ENCODE results near the gene SGTA. TPM values are rescaled to one million over a fixed set of nuclear protein-coding genes. Genes with fewer than 3 reads are reported as not detected.
A peak's percentile ranks its signal among the peaks of the same experiment; 100 is the strongest.

The SGTA gene
- total and polyA plus RNA-seq, 2 of the 13 experiments (the other 11 are each of a cell fraction or from before 2014, with no cell fraction given) = 43.9 to 47.4 TPM

GRCh38 chr19:2727640-2727944 lies 55.5 kb downstream of the SGTA start (continued):
- TF ChIP-seq WIZ (CRISPR knock-in tag; IDR thresholded peaks at IDR 0.05) (no peak), ZNF383 (CRISPR knock-in tag; IDR thresholded peaks at IDR 0.05; ENCODE audit: borderline replicate concordance) (no peak), NFKB2 (CRISPR knock-in tag; IDR thresholded peaks at IDR 0.05; ENCODE audit: borderline replicate concordance) (no peak)

GRCh38 chr19:2726904-2727639 lies 56.0 kb downstream of the SGTA start:
- no peak for DNase-seq (ENCODE audit: low spot score)
- ChIA-PET CTCF (ENCODE audit: low intra/inter-chr PET ratio, low total read pairs) (no interaction called here), POLR2A (interaction anchor here (1.2 kb wide), 1 partner anchor 15 kb away, joined by 3 read pairs; no protein-coding TSS in a partner anchor)
- peak; percentile 25 for ATAC-seq
- intact Hi-C loops (cut with micrococcal nuclease; ENCODE audit: unreplicated experiment) (no loop called here), in situ Hi-C loops (cut with HindIII; ENCODE audit: extremely low pct_ligation_motif_present, low pct_unique_long_range_greater_than_20kb) (no loop called here)
- H3K4me3 ChIP-seq (replicated peaks in 1 of 3; ENCODE audit: insufficient read depth in 1 of 3, low read depth in 2 of 3, low read length in 3 of 3) = peak overlapping the region in 1 of 3 experiments; percentile 33; a peak in 3 of 6 replicates
- H3K36me3 ChIP-seq (replicated peaks in 1 of 2; ENCODE audit: control insufficient read depth in 1 of 2, insufficient read depth in 2 of 2, low read length in 2 of 2) = 0 out of 5 replicates have a peak, but pooled peaks cover 0 to 2% of the 10 kb centered on the region in 2 experiments
- FAIRE-seq = no peak
- H2AFZ ChIP-seq (ENCODE audit: low read length) = no peak overlapping the region
- H3K79me2 ChIP-seq (ENCODE audit: insufficient read depth, low read length) = no peaks in the 10 kb centered on the region
- H3K27ac ChIP-seq (ENCODE audit: extremely low read length, insufficient read depth, low read length) = no peak overlapping the region
- BruUV-seq (replicated peaks) = no TSS peak
- H3K4me1 ChIP-seq (ENCODE audit: insufficient read depth, low read length) = peaks cover 25% of the 10 kb centered on the region
- H3K4me2 ChIP-seq (ENCODE audit: low read depth, low read length) = peak overlapping the region; percentile 52
- peaks cover 17 to 48% of the 10 kb centered on the region in 2 experiments for H3K27me3 ChIP-seq (ENCODE audit: control insufficient read depth in 1 of 2, insufficient read depth in 2 of 2, low read length in 2 of 2)
- no peaks in the 10 kb centered on the region for H3K9me3 ChIP-seq (ENCODE audit: low read length)
- H4K20me1 ChIP-seq (ENCODE audit: insufficient read depth, low read length) = no peaks in the 10 kb centered on the region
- no peak overlapping the region for H3K9ac ChIP-seq (ENCODE audit: insufficient read depth, low read depth, low read length)
- 15% methylated on average over 14 of the region's 26 CpGs for WGBS (ENCODE audit: low lambda C conversion rate)
- 0 out of 2 replicates have a peak, but pooled peaks have one; percentile 38 for TF ChIP-seq ZNF572 (CRISPR knock-in tag; IDR thresholded peaks at IDR 0.05)
- TF ChIP-seq REL (CRISPR knock-in tag; conservative IDR thresholded peaks at IDR 0.05) = no peak
- TF ChIP-seq ZNF407 (CRISPR knock-in tag; IDR thresholded peaks at IDR 0.05; ENCODE audit: not compliant biosample characterization) = peak; percentile 52
- 0 out of 2 replicates have a peak, but pooled peaks have one; percentile 10 for TF ChIP-seq CTCF (CRISPR knock-in tag; IDR thresholded peaks at IDR 0.05)
- no peak for TF ChIP-seq HNRNPH1 (optimal IDR thresholded peaks at IDR 0.05; ENCODE audit: low read depth, low read length)

Data from HepG2 (cell line).